NCI-H526 (cell line): ENCODE results near the gene PEX10.
"Not testable (repeated sequence)": the region's sequence is repeated elsewhere in the genome, so short reads cannot be mapped to it uniquely, and the experiment has no call there.

ENCODE experiments used
- DNase-seq, 2 experiments: peaks; one replicate each; lab custom pipeline; 2025; lab: John Stamatoyannopoulos, UW

PEX10 gene

DNA sequence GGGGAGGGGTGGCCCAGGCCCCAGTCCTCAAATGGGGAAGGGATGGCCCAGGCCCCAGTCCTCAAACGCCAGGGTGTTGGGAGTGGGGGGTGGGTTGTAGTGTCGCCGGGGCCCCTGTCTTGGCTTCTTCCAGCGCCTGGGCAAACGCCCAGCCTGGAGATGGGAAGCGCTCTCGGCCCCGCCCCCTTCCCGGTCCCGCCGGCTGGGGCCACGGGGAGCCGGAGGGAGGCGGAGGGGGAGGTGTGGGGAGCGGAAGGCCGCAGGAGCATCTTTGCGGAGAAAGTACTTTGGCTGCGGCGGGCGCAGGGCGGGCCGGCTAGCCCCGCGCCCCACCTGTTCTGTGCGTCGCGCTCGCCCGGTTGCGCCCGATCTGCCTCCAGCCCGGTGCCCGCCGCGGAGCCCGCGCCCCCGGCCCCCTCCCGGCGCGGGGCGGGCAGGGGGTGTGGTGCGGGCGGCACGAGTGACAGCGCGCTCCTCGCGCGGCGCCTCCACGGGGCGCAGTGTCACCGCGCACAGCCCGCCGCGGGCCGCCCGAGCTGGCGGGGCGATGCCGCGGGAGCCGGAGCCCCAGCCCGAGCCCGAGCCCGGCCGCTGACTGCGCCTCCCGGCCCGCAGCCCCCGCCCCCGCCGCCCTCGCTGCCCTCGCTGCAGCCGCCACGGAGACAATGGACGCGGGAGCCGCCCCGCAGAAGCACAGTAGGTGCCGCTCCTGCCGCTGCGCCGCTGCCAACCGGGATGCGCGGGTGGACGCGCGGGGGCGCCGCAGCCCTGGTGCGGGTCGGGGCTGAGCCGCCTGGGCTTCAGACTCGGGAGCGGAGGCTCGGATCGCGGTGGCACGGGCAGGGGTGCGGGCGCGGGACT is 31.1 kb upstream of the PEX10 start:
- DNase-seq, result peak in 1 of 2 experiments; percentile 43

DNA sequence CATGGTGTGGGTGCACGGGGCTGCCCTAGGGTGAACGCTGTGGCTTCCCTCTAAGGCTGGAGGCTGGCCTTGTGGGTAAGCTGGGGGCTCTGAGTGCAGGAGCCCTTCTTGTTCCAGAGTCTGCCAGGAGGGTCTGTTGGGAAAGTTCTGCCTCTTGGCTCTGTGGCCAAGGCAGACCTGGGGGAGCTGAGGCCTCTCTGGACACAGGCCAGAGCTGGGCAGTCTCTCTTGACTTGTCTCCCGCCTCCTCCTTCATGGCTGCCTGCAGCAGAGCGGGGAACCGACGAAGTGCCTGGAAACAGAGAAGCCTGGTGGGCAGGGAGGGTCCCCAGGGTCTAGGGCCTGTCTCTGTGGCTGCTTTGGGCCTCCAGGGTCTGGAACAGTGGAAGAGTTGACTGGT is 30.3 kb upstream of the PEX10 start:
- no peak for DNase-seq

DNA sequence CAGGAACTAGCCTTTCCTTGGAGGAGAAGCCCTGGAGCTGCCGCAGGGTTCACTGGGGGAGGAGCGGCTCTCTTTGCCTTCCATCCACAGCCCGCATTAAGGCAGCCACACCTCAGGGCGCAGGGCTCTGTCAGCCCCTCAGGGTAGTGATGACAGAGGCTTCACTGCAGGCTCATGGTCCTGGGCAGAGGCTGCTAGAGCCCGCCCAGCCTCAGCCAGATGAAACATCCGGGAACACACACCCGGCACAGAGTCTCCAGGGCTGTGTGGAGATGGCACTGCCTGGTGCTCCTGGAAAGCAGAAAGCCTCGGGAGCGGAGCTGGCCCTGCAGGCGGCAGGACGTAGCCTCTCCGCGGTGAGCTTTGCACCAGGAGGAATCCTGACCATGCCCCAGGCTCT is 29.4 kb upstream of the PEX10 start:
- no peak for DNase-seq

DNA sequence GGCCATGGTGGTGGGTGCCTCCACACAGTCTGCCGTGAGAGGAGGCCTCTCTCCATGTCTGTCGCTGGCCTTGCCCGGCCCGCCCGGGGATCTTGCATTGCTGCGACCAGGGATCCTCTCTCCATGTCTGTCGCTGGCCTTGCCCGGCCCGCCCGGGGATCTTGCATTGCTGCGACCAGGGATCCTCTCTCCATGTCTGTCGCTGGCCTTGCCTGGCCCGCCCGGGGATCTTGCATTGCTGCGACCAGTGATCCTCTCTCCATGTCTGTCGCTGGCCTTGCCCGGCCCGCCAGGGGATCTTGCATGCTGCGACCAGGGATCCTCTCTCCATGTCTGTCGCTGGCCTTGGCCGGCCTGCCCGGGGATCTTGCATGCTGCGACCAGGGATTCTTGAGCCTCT is 28.0 kb upstream of the PEX10 start:
- DNase-seq, result not testable (repeated sequence)

DNA sequence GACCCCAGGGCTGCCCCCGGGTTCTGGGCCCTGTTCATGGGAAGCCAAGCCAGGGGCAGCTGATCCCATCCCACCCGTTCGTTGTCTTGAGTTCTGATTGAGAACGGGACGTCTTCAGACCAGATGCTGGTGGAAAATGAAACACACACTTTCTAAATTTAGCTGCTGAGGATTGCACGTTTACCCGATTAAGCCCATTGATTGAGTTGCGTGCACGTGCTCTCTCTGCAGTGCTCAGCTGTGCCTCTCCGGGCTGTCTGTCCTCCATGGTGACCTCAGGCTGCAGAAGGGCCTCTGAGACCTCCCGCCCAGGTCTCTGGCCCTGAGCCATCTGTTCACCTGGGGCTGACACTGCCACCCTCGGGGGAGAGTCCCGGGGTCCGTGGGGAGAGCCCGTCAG is 27.0 kb upstream of the PEX10 start:
- no peak for DNase-seq

DNA sequence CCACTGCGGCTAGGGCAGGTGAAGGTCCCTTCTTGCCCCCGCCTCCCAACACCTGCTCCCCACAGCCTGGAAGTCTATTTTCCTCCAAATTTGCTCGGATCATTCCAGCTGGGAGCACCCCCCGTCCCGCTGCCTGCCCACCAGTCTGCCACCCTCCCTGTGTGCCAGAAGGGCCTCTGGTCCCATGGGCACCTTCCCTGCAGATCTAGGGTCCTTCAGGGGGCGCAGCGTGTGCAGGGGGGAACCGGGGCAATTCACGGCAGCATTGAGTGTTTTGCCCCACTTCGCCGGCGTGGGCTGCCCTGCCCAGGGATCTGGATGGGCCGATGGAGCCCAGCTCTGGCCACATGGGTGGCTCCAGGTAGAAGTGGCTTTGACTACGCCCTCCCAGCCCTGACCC is 26.3 kb upstream of the PEX10 start:
- no peak for DNase-seq

DNA sequence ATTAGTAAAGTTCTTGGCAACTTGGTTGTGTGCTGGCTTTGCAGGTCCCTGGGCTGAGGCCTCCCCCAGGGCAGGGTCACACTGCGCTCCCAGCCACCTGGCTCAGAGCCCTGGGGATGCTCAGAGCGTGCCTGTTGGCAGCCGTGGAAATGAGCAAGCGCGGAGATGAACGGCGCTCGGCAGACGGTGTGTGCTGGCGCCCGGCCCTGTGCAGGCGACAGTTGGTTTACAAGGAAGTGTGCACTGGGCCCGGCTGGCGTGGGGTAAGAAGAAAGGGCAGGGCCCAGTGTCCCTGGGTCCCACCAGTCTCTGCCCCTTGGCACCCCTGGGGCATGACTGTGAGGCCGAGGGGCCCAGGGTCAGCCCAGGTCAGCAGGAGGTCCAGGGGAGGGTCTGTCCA is 25.7 kb upstream of the PEX10 start:
- no peak for DNase-seq

DNA sequence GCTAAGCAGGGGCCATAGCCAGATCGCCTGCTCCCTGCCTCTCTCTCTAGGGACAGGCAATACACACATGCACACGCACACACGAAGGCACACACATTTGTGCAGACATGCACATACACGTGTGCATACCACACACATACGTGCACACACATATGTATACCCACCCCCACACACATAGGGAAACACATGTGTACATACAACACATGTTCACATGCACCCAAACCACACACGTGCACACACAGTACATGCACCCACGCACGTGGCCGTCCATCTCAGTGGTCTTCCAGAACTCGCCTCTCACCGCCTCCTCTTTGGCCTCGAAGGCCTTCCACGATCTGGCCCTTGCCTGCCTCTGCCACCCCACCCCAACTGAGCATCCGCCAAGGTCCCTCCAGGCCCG is 25.3 kb upstream of the PEX10 start:
- DNase-seq, result no peak

DNA sequence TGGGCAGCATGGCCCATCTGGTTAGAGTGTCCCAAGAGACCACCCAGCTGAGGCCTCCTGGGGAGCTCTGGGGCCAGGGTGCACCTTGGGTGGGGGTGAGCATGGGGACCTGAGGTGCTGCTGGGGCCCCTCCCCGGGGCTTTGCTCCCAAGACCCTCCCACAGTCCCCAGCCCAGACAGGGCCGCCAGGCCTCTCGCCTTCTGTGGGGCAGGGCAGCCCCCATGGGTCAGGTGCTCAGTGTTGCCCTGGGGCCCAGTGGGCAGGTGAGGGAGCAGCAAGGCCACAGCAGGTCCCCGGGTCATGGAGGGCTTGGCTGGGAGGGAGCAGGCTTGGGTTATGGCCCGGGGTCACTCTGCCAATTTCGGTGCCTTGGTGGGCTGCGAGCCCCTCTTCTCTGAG is 24.5 kb upstream of the PEX10 start:
- DNase-seq, result no peak

DNA sequence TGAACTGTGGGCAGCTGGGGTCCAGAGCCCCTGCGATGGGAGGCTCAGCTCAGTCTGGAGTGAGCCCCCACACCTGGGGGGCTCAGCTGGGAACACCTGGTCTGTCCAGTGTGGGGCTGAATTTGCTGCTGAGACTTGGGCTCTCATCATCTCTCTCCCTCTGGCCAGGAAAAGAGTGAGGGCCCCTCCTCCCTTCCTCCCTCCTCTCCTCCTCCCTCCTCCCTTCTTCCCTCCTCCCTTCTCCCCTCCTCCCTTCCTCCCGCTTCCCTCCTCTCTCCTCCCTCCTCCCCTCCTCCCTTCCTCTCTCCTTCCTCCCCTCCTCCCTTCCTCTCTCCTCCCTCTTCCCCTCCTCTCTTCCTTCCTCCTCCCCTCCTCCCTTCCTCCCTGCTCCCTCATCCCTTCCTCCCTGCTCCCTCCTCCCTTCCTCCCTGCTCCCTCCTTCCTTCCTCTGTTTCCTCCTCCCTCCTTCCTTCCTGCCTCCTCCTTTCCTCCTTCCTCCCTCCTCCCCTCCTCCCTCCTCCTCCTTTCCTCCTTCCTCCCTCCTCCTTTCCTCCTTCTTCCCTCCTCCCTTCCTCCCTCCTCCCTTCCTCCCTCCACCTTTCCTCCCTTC is 23.5 kb upstream of the PEX10 start:
- DNase-seq, result no peak

DNA sequence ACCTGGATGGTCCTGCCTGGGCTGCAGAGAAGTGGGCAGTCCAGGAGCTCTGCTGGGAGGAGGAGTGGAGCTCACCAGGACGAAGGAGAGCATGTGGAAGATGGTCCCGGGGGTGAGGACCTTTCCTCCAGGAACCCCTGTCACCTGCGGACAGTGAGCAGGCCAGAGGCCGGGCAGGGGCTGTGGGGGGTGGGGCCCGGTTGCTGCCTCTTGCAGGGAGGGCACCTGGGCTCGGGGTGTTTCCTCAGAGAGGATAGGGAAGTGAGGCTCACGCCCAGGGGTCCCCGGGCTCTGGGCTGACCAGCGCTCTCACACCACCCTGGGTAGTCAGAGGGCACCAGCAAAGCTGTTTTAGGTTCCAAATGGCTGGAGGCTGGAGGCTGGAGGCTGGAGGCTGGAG is 22.7 kb upstream of the PEX10 start:
- no peak for DNase-seq

DNA sequence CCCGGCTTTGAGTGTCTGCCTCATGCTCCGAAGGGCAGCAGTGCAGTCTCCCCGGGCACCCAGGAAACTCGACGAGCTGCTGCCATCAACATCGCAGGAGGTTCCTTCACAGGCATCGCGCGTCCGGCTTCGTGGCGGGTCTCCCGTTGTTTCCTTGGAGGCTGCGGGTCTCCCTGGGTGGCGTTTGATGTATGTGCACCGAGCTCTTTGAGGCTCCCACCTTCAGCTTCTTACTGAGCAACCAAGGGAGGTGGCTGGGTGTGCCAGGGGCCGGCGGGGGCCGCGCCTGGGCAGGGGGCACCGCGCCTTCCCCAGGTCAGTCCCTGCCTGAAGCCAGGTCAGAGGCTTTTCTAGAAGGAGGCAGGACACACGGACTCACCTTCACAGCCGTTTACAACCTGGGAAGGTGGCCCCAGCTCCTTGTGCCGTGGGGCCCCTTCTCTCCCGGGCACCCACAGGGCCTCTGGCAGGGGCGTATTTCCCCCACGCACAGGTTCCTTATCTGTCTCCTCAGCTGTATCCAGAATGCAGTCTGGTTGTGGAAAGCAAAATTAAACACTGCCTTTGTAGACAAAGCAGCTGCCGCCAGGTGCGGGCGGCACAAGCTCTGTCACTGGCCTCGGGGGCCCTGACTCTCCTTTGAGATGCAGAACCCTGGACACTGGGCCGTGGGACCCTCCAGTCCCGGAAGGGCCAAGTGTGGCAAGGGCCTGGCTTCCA is 21.7 kb upstream of the PEX10 start:
- no peak for DNase-seq

DNA sequence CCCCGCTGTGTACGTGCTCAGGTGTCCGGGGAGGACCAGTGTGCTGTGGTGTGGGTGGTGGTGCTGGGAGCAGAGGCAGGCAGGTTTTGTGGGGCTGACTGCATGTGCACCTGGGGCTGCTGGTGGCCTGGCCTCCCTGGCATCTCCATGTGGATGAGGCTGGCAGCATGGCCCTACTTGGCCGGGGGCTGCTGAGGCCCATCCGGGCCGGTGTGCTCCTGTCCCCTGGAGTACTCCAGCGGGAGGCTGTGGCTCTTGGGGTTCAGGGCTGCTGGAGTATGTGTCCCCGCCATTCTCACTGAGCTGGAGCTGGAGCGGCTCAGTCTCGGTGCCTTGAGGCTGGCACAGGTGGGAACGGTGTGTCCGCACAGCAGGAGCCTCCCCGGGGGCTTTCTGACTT is 20.8 kb upstream of the PEX10 start:
- no peak for DNase-seq

DNA sequence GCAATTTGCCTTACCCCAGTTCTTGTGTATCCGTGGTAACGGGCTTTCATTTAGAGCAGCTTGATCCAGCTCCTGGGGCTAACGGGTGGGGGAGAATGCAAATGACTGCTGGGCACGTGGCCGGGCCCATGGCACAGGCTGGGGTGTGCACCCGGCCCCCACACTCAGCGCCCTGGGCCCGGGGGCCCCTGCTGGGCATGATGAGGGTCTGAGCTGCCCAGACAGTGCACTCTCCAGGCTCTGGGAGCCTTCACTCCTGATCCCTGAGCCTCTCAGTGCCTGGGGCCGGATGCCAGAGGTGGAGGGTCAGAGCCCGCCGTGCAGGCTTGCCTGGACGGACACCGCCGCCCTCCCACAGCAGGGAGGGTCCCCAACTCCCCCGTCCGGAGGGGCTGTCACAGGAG is 20.1 kb upstream of the PEX10 start:
- DNase-seq, result no peak

DNA sequence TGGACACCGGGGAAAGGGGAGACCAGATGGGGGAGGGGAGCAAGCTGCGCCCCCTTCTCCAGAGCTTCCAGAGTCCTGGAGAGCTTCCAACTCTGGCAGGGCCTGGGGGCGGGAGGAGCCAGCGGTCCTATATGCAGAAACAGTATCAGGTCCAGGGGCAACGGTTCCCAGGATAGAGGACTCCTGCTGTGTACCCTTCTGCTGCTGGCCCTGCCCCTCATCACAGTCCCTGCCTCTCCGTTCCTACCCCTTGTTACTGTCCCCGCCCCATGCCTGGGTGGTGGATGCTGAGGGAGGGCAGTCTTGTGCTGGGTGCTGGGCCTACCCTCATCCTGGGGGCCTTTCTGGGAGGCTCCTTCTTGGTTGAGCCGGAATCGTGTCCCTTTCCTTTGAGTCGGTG is 19.2 kb upstream of the PEX10 start:
- DNase-seq, result no peak

DNA sequence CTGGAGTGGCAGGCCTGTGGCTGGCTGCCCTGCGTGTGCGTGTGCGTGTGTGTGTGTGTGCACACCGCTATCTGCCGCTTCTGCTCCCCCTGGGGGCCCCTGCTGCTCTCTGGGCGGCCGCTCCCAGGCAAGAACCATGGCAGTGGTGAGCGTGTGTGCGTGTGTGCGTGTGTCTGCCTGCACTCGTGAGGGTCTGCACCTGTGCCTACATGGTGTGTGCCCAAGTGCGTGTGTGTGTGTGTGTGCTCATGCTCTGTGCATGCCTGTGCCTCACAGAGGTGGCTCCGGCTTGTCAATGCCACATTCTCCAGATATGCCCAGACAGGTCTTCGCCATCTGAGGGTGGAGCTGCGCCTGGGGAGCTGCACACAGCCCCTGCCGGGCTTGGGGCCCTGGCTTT is 18.7 kb upstream of the PEX10 start:
- DNase-seq, result no peak

DNA sequence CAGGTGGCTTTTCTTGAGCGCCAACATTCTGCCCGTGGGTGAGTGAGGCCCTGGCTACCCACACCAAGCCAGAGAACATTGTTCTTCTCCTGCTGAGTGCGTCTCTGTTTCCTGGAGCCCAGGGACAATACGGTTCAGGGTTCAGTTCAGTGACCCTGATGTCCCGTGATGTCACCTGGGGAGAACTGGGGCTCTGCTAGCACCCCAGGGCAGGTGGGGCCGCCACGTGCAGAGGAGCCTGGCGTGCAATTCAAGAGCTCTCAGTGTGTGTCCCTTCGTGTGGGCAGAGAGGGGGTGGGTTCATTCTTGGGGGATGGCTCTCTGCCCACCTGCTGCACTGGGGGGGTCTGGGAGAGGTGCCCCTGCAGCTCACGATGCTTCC is 18.2 kb upstream of the PEX10 start:
- DNase-seq, result no peak

DNA sequence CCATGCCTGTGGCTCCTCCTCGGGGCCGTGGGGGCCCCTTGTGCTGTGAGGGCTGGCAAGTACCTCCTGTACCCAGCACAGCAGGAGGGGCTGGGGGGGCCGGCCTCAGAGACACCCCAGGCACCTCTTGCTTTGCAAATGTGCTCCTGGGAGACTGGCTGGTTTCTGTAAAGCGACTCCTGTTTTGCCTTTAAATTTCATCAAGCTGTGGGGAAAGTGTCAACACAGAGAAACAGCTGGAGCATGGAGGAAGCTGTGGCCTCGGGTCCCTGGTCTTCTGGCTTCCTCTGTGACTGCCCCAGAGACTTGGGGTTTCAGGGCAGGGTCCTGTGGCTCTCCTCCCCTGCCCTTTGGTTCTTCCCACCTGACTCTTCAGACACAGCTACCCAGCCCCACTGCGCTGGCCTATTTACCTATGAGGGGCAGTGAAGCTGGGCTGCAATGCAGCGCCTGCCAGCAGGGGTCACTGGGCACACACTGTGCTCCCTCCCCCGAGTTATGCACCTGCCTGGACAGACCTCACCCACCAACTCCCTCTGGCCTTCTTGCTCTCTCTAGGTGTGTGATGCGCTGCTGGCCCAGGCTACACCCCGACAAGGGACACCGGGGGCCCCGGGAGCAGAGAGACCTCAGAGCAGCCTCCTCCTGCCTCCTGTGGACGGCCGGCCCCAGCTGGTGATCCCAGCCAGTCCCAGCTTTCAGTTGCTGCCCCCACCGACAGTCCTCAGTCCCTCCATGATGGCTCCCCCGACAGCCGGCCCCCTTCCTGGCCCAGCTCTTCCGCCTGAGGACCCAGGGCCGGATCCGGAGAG is 17.6 kb upstream of the PEX10 start:
- peak in 1 of 2 experiments; percentile 57 for DNase-seq

DNA sequence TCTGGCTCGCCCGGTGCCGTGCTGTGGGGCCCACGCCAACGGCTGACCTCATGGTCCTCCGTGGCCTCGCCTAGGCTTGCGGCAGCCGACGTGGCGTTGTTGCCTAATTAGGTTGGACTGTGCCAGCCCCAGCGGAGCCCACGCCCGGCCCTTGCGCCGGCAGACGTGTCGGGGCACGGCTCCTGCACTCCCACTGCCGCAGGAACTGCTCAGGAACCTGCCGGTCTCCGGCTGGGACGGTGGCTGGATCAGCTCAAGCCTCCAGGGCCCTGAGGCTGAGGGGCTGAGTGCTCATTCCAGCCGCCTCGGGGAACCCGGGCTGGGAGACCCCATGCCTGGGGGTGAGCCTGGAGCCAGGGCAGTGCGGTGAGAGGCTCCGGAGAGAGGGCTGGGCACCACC is 16.1 kb upstream of the PEX10 start:
- no peak for DNase-seq

DNA sequence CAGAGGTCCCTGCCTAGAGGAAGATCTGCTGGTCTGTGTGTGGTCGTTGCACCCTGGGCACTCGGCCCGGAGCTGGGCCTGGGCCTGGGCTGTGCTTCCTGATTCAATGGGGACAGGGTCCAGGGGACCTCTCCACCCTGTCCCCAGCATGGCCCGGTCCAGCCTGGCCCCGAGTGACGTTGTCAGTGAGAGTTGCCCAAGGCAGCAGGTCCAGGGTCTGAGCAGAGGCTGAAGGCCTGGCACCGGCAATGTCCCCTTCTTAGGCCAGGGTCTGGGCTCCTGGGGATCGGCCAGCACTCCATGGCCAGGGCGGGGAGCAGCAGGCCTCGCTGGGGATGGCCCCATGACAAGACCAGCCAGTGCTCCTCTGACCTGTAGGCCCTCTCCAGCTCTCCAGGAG is 15.6 kb upstream of the PEX10 start:
- no peak for DNase-seq

DNA sequence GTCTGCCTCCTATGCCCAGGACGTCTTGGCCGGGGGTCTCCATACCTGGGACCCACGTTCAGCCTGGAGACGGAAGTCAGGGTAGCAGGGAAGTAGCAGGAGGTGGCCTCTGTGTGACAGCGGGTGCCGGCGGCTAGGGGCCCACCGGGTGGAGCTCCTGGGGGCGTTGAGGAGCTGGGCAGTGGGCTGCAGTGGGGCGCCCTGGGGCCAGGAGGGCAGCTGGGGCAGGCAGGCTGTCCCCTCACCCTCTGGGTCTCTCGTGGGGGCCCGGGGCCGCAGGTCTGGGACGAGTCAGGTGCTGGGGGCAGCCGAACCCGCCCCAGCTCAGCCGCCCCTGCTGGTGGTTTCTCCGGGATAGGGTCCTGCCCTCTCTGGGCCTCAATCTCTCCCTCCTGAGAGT is 14.7 kb upstream of the PEX10 start:
- no peak for DNase-seq

DNA sequence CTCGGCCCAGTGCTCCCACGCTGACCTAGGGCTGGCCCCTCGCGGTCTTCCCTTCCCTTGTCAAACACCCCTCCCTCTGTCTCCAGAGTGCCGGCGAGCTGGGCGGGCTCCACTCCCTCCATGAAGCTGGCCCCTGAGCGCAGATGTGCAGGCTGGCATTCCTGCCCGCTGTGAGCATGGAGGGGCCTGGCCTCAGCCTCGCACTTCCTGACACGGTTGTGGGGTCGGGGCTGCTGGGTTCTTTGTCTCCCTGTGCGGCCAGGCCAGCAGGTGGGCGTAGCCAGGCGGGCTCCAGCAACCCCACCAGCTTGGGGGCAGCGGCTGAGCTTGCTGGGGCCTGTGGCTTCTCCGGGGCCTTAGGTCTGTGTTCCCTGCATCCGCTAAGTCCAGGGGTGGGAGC is 14.2 kb upstream of the PEX10 start:
- DNase-seq, result no peak
